Mucosa of descending colon (tissue), 3 donors: ENCODE measurements around the gene SUGP1. TPM values are rescaled to one million over a fixed set of nuclear protein-coding genes. Genes with fewer than 3 reads are reported as not detected.
A peak's percentile ranks its signal among the peaks of the same experiment; 100 is the strongest.

Source experiments
- ATAC-seq: fragments of 200-7000 bp; cut with Tn5 transposase; one replicate; pipeline ENCODE4 v1.9.1; 2020; ENCODE audit warnings: mild to moderate bottlenecking, moderate library complexity
- DNase-seq, 3 donors: peaks; one replicate each; pipeline ENCODE4 v3.0.0-alpha.2; 2020
- H3K36me3 ChIP-seq: fragments of 200-600 bp; one replicate; pipeline ENCODE4 v1.8.0; 2021; ENCODE audit warnings: low read depth, mild to moderate bottlenecking
- H3K4me1 ChIP-seq: fragments of 200-600 bp; one replicate; pipeline ENCODE4 v1.8.0; 2021; ENCODE audit warnings: low read depth, mild to moderate bottlenecking
- H3K4me3 ChIP-seq: fragments of 200-600 bp; one replicate; pipeline ENCODE4 v1.8.0; 2021; ENCODE audit warnings: mild to moderate bottlenecking
- H3K9me3 ChIP-seq: fragments of 200-600 bp; one replicate; pipeline ENCODE4 v1.8.0; 2021; ENCODE audit warnings: mild to moderate bottlenecking
- CTCF ChIP-seq: fragments of 200-600 bp; IDR thresholded peaks from one replicate; pipeline ENCODE4 v1.8.0; 2022; ENCODE audit warnings: antibody characterized with exemption, mild to moderate bottlenecking
- intact Hi-C, 2 donors: fragments of 100-400 bp; cut with DNase I in 1 of 2; cut with micrococcal nuclease in 1 of 2; formaldehyde crosslinking; loops; one replicate each; pipeline versions ENCODE4 v1.11.0 to v1.11.1; 2022; cut with DNase I, micrococcal nuclease
- total RNA-seq, 3 donors: library from RNA; stranded (reverse); fragmentation: NEBNext Ultra II Directional in 2 of 3; extraction: Animal tissue kit (Norgen Biotek cat#: 25700) in 2 of 3; gene quantifications; one replicate each; pipeline versions ENCODE4 v1.2.1 to v1.2.4, GENCODE V29; 2021 to 2023
- donor health status: DM: no; HTN: no; CAD: no; lungs with moderate emphysema.
- donor health status: DM: no; HTN: no; CAD: no.
- donor health status: DM: no; HTN: yes; CAD: no.

SUGP1 gene
- total RNA-seq, 3 donors from 2014 or later, result 41.0 to 46.7 (median 45.9) TPM

GRCh38 chr19:19361075-19361594 lies 40.8 kb upstream of the SUGP1 start:
- no peak overlapping the region for H3K4me3 ChIP-seq
- peaks cover under 1% of the 10 kb centered on the region for H3K36me3 ChIP-seq
- intact Hi-C loops, result loop anchor here in 1 of 2 donors (10.0 kb wide), 1 partner anchor 134 kb away; no protein-coding TSS in a partner anchor
- H3K9me3 ChIP-seq, result no peaks in the 10 kb centered on the region
- peak; percentile 86 for ATAC-seq
- TF ChIP-seq CTCF, result peak; percentile 85
- peaks cover 6% of the 10 kb centered on the region for H3K4me1 ChIP-seq
- peak in 2 of 3 donors; percentile 80 to 90 for DNase-seq

- no peak for DNase-seq
- H3K36me3 ChIP-seq, result peaks cover 18% of the 10 kb centered on the region
Observed at GRCh38 chr19:19356901-19357566, 36.7 kb upstream of the SUGP1 start.

GRCh38 chr19:19356500-19356899 lies 36.2 kb upstream of the SUGP1 start:
- Histone ChIP-seq H3K4me3 (no peak overlapping the region), H3K9me3 (no peaks in the 10 kb centered on the region), H3K36me3 (peaks cover 18% of the 10 kb centered on the region), H3K4me1 (no peaks in the 10 kb centered on the region)
- DNase-seq (no peak), ATAC-seq (no peak)
- no peak for TF ChIP-seq CTCF
- intact Hi-C loops, result no loop called here

More at GRCh38 chr19:19356901-19357566, 36.7 kb upstream of the SUGP1 start:
- Histone ChIP-seq H3K9me3 (no peaks in the 10 kb centered on the region), H3K4me1 (no peaks in the 10 kb centered on the region), H3K4me3 (no peak overlapping the region)
- TF ChIP-seq CTCF, result no peak
- no peak for ATAC-seq
- intact Hi-C loops, result no loop called here

- no peak for TF ChIP-seq CTCF
- H3K4me1 ChIP-seq, result no peaks in the 10 kb centered on the region
- H3K4me3 ChIP-seq, result no peak overlapping the region
- ATAC-seq (no peak), DNase-seq (no peak)
- intact Hi-C loops, result no loop called here
- no peaks in the 10 kb centered on the region for H3K9me3 ChIP-seq
- peaks cover 18% of the 10 kb centered on the region for H3K36me3 ChIP-seq
Observed at GRCh38 chr19:19355606-19356139, 35.4 kb upstream of the SUGP1 start.

- H3K9me3 ChIP-seq, result no peaks in the 10 kb centered on the region
- DNase-seq (no peak), ATAC-seq (no peak)
- intact Hi-C loops, result no loop called here
- no peaks in the 10 kb centered on the region for H3K4me1 ChIP-seq
- TF ChIP-seq CTCF, result no peak
- H3K4me3 ChIP-seq, result no peak overlapping the region
- peaks cover 18% of the 10 kb centered on the region for H3K36me3 ChIP-seq
Observed at GRCh38 chr19:19354932-19355331, 34.6 kb upstream of the SUGP1 start.
